ENCODE measurements around the gene RIMKLB. TPM values are rescaled to one million over a fixed set of nuclear protein-coding genes. Genes with fewer than 3 reads are reported as not detected.
A peak's percentile ranks its signal among the peaks of the same experiment; 100 is the strongest.
"Not testable (repeated sequence)": the region's sequence is repeated elsewhere in the genome, so short reads cannot be mapped to it uniquely, and the experiment has no call there.

The RIMKLB gene
- total and polyA plus RNA-seq, 8 donors, result 27.3 to 162 (median 124) TPM

DNA sequence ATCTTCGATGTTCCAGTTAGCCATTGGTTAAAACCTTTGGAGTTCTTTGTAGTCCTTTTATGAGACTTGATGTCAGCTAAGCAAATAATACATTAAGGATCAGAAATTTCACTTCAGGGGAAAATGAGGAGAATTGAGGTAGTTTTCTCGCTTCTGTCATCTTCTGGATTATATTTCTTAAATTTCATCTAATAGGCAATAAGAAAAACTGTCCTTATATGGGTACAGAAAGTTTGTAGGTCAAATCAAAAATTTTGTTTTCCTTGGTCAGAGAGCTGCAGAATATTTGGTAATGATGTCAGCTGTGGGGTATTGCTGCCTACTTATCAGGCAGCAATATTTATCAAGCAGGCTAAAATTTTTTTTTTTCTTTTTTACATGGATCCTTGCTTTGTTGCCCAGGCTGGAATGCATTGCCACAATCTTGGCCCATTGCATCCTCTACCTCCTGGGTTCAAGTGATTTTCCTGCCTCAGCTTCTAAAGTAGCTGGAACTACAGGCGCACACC is 37.1 kb downstream of the RIMKLB start:
- Histone ChIP-seq H3K4me1 (no peaks in the 10 kb centered on the region), H3K27me3 (no peaks in the 10 kb centered on the region), H3K9me3 (no peaks in the 10 kb centered on the region), H3K4me3 (no peak overlapping the region), H3K36me3 (no peaks in the 10 kb centered on the region), H3K27ac (no peak overlapping the region)
- intact Hi-C loops (cut with DNase I), result no loop called here
- DNase-seq (peak in 1 of 4 donors; percentile 2), ATAC-seq (no peak)
- TF ChIP-seq, protein P1, sequence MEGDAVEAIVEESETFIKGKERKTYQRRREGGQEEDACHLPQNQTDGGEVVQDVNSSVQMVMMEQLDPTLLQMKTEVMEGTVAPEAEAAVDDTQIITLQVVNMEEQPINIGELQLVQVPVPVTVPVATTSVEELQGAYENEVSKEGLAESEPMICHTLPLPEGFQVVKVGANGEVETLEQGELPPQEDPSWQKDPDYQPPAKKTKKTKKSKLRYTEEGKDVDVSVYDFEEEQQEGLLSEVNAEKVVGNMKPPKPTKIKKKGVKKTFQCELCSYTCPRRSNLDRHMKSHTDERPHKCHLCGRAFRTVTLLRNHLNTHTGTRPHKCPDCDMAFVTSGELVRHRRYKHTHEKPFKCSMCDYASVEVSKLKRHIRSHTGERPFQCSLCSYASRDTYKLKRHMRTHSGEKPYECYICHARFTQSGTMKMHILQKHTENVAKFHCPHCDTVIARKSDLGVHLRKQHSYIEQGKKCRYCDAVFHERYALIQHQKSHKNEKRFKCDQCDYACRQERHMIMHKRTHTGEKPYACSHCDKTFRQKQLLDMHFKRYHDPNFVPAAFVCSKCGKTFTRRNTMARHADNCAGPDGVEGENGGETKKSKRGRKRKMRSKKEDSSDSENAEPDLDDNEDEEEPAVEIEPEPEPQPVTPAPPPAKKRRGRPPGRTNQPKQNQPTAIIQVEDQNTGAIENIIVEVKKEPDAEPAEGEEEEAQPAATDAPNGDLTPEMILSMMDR (IDR thresholded peaks at IDR 0.05), result no peak

DNA sequence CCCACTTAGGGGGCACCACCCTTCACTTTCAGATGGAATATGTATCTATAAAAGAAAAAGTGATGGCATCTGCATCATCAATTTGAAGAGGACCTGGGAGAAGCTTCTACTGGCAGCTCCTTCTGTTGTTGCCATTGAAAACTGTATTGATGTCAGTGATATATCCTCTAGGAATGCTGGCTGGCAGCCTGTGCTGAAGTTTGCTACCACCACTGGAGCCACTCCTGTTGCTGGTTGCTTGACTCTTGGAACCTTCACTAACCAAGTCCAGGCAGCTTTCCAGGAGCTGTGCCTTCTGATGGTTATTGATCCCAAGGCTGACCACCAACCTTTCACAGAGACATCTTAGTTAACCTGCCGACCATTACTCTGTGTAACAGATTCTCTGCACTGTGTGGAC is 44.7 kb downstream of the RIMKLB start:
- no peak overlapping the region for H3K27ac ChIP-seq
- peaks cover 0 to 7% of the 10 kb centered on the region in 2 donors for H3K4me1 ChIP-seq
- ATAC-seq (no peak), DNase-seq (no peak)
- no peak overlapping the region for H3K4me3 ChIP-seq
- no peaks in the 10 kb centered on the region for H3K36me3 ChIP-seq
- no peaks in the 10 kb centered on the region for H3K27me3 ChIP-seq
- TF ChIP-seq, protein P1 (IDR thresholded peaks at IDR 0.05), result no peak
- no peaks in the 10 kb centered on the region for H3K9me3 ChIP-seq
- intact Hi-C loops (cut with DNase I), result no loop called here

DNA sequence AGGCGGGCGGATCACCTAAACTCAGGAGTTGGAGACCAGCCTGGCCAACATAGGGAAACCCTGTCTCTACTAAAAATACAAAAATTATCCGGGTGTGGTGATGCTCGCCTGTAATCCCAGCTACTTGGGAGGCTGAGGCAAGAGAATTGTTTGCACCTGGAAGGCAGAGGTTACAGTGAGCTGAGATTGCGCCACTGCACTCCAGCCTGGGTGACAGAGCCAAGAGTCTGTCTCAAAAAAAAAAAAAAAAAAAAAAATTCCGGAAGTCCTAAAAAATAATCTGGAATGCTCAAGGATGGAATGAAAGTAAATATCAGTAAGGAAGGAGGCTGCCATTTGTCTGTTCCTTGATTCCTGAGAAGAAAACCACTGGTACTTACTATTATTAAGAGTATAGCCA is 45.3 kb downstream of the RIMKLB start:
- H3K27me3 ChIP-seq; H3K9me3 ChIP-seq; DNase-seq; H3K4me3 ChIP-seq; H3K27ac ChIP-seq; intact Hi-C loops (cut with DNase I); H3K36me3 ChIP-seq; H3K4me1 ChIP-seq; ATAC-seq: not testable (repeated sequence)

DNA sequence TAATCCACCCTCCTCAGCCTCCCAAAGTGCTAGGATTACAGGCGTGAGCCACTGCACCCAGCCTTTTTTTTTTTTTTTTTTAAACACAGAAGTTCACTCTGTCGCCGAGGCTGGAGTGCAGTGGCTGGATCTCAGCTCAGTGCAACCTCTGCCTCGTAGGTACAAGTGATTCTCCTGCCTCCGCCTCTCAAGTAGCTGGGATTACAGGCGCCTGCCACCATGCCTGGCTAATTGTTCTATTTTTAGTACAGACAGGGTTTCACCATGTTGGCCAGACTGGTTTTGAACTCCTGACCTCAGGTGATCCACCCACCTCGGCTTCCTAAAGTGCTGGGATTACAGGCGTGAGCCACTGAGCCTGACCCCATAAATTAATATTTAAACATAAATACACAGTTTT is 47.8 kb downstream of the RIMKLB start:
- H3K9me3 ChIP-seq; intact Hi-C loops (cut with DNase I); DNase-seq; H3K27ac ChIP-seq; H3K27me3 ChIP-seq; H3K36me3 ChIP-seq; H3K4me3 ChIP-seq; H3K4me1 ChIP-seq; ATAC-seq: not testable (repeated sequence)

DNA sequence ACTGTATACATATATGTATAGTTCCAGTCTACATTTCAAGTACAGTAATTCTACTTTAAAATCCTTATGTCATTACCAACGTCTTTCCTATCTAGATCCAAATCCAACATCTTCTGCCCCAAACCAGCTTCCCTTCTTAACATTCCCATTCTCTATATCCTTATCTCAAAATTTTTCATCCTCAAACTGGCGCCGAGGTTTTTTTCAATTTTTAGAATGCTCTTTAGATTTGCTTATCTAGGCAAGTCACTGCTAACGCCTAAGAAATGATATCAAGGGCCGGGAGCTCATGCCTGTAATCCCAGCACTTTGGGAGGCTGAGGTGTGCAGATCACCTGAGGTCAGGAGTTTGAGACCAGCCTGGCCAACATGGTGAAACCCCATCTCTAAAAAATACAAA is 48.3 kb downstream of the RIMKLB start:
- H3K27me3 ChIP-seq, result no peaks in the 10 kb centered on the region
- ATAC-seq, result no peak
- TF ChIP-seq, protein P1 (IDR thresholded peaks at IDR 0.05), result no peak
- H3K4me1 ChIP-seq, result peaks cover 0 to 7% of the 10 kb centered on the region in 2 donors
- H3K9me3 ChIP-seq, result no peaks in the 10 kb centered on the region
- intact Hi-C loops (cut with DNase I), result no loop called here
- H3K27ac ChIP-seq, result no peak overlapping the region
- no peak for DNase-seq
- H3K4me3 ChIP-seq, result no peak overlapping the region
- no peaks in the 10 kb centered on the region for H3K36me3 ChIP-seq

DNA sequence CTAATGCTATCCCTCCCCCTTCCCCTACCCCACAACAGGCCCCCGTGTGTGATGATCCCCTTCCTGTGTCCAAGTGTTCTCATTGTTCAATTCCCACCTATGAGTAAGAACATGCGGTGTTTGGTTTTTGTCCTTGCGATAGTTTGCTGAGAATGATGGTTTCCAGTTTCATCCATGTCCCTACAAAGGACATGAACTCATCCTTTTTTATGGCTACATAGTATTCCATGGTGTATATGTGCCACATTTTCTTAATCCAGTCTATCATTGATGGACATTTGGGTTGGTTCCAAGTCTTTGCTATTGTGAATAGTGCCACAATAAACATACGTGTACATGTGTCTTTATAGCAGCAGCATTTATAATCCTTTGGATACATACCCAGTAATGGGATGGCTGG is 62.3 kb downstream of the RIMKLB start:
- DNase-seq; H3K27ac ChIP-seq; H3K4me3 ChIP-seq; H3K4me1 ChIP-seq; intact Hi-C loops (cut with DNase I); H3K27me3 ChIP-seq; ATAC-seq; H3K9me3 ChIP-seq: not testable (repeated sequence)
- peaks cover 0 to 22% of the 10 kb centered on the region in 2 donors for H3K36me3 ChIP-seq

DNA sequence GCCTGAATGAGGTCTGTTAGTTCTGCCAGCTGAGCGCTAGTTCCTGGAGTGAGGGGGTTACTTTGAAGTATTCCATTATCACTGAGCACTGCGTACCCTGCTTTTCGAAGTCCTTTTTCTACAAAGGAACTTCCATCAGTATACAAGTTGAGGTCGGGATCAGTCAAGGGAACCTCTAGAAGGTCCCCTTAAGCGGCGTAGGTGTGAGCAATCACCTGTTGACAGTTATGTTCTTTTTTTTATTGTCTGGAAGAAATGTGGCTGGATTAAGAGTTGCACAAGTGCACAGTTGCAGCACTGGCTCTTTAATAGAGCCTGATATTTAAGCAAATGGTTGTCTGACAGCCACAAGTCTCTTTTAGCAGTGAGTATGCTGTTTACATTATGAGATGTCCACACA is 64.9 kb downstream of the RIMKLB start:
- H3K4me3 ChIP-seq; H3K36me3 ChIP-seq; H3K27ac ChIP-seq; H3K9me3 ChIP-seq; intact Hi-C loops (cut with DNase I); H3K27me3 ChIP-seq; H3K4me1 ChIP-seq; DNase-seq; ATAC-seq: not testable (repeated sequence)

DNA sequence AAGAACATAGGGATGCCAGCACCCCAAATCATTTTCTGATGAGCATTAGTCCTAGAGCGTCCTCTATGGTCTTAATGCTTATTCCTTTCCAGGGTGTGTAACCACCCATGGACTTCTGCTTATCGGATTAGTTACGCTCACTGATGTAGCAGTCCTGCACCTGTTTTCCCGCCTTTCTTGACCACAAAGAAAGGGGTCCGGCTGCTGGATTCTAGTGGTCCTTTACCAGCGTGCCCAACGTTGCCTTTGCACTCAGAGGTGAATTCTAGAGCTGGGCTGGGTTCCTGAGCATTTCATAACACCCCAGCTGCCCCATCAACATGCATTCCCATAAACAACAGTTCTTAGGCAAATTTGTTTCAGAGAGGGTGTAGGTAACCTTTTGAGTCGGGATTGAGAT is 68.3 kb downstream of the RIMKLB start:
- intact Hi-C loops (cut with DNase I); H3K9me3 ChIP-seq; H3K4me3 ChIP-seq; H3K4me1 ChIP-seq; H3K27me3 ChIP-seq; H3K36me3 ChIP-seq; DNase-seq; ATAC-seq; H3K27ac ChIP-seq: not testable (repeated sequence)

Data from left lung (tissue), 10 donors.